Peyer's patch (tissue), 4 donors: ENCODE data around the gene PDZD2.

ENCODE experiments used
- POLR2A ChIP-seq, 2 donors: fragments of 450-650 bp; IDR thresholded peaks; one replicate each; pipeline ENCODE4 v1.5.1; 2017; ENCODE audit warnings: antibody characterized with exemption in 2 of 2, mild to moderate bottlenecking in 2 of 2, moderate library complexity in 2 of 2
- TF ChIP-seq, protein P1 (sequence below), 6 experiments: fragments of 450-650 bp in 4 of 6; fragments of 200-600 bp in 2 of 6; sonication (generic) in 1 of 6; IDR thresholded peaks; one replicate each; pipeline ENCODE4 v1.5.1; 2017 to 2019; ENCODE audit warnings: antibody characterized with exemption in 6 of 6, mild to moderate bottlenecking in 3 of 6, moderate library complexity in 1 of 6

DNA sequence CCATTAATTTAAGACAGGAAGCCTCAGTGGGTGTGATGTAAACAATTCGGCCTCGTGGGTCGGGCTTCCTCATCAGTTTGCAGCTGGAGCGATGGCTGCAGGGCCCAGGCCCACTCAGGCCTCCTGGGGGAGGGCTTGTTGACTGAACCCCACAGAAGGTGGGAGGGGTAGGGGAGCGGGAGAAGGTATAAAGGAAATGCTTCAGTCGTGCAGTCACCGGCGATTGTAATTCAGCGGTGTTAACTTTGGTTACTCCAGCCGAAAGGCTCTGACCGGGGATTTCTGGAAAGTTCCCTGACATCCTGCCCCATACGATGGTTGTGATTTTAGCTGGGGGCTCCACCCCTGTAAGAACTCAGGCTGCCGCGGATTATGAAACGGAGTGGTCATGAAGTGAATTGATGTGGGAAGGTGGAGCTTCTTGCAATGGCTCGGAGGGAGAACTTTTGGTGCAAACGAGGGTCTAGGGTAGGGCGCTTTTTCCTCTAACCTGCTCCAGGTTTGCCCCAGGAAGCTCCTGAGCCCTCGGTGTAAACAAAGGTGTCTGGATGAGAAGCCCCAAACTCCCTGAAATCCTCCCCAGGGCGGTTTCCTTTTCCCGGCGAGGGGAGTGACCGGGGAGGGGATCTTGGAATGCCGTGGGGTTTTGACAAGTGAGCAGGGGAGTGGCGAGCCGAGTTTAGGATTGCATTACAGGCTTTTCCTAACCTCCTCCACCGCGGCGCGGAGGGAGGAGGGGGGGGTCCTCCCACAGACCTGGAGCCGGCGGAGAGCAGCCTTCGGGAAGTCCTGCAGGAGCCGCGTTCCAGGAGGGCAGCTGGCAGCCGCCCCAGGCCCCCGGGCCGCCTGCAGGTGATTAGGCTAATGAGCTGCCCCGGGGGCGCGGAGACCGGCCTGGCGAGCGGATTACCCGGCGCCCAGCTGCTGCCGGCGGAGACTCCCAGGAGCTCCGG is 215.5 kb downstream of the PDZD2 start:
- no peak for TF ChIP-seq POLR2A (IDR thresholded peaks at IDR 0.05)
- TF ChIP-seq, protein P1, sequence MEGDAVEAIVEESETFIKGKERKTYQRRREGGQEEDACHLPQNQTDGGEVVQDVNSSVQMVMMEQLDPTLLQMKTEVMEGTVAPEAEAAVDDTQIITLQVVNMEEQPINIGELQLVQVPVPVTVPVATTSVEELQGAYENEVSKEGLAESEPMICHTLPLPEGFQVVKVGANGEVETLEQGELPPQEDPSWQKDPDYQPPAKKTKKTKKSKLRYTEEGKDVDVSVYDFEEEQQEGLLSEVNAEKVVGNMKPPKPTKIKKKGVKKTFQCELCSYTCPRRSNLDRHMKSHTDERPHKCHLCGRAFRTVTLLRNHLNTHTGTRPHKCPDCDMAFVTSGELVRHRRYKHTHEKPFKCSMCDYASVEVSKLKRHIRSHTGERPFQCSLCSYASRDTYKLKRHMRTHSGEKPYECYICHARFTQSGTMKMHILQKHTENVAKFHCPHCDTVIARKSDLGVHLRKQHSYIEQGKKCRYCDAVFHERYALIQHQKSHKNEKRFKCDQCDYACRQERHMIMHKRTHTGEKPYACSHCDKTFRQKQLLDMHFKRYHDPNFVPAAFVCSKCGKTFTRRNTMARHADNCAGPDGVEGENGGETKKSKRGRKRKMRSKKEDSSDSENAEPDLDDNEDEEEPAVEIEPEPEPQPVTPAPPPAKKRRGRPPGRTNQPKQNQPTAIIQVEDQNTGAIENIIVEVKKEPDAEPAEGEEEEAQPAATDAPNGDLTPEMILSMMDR (IDR thresholded peaks at IDR 0.05): no peak
